ENCODE measurements around the gene NOS1. TPM values are rescaled to one million over a fixed set of nuclear protein-coding genes. Genes with fewer than 3 reads are reported as not detected.
"Not testable (repeated sequence)": the region's sequence is repeated elsewhere in the genome, so short reads cannot be mapped to it uniquely, and the experiment has no call there.

The NOS1 gene
- total RNA-seq, 1 donor from 2014 or later = 0.11 TPM

DNA sequence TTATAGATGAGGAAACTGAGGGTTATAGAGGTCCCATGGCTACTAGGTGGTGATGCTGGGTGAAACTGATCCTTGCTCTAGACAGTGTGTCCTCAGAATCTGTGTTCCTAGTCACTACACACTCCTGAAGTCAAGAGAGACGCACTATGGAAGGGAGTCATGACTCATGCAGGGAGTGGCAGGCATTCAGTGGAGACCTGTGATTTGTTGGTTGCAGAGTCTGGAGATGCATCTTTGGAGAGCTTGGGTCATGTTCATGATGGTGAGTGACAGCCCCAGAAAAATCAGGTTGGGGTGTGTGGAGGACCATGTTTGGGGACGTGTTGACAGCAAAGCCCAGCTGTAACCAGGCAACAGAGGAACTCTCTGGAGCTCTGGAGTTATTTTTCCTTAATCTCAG lies 133.2 kb downstream of the NOS1 start:
- intact Hi-C loops (cut with DNase I) = no loop called here
- no peak for DNase-seq (ENCODE audit: missing footprints)
- ATAC-seq = no peak

DNA sequence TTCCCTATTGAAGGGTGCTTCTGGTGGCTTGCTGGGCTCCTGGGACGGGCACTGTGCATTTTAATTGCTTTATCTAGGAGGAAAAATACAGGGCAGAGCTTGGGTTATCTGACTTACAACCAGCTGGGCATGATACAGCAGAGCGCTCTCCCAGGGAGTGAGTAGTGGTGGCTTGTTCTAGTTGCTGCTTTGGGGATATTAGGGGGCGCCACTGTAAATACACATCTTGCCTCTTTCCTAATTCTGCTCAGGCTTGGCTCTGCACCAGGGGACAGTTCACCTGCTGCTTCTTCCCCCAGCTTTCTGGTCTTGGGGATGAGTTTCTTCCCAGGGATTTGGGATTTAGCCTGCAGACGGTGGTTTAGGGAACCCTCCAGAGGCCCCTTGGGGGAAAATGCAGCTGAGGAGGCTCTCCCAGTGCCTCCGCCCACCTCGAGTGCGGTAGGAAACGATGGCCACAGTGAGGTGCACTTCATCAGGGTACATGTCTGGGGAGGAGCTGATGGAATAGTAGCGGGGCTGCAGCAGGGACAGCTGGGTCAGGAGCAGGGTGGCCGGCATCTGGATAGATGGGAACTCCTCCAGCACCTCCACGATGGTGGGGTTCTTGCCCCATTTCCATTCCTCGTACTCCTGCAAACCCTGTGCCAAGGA lies 134.3 kb downstream of the NOS1 start:
- intact Hi-C loops (cut with DNase I) = no loop called here
- ATAC-seq (no peak), DNase-seq (ENCODE audit: missing footprints) (no peak)

DNA sequence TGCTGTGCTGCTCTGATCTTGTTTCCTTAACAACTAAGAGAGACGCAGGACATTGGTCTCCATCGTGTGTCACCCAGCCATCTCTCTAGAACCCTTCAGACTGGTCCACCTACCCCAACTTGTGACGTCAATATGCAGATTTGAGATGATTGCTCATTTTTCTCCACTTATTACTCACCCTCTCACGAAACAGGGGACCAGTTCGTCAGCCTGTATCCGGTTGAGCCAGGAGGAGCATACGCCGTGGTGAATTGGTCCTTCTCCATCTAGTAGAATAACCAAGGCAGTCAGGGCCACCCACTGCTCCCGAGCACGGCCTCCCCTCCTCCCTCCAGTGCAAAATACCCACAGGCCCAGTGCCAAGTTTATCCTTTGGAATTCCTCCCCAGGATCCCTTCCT lies 134.9 kb downstream of the NOS1 start:
- DNase-seq (ENCODE audit: missing footprints) (no peak), ATAC-seq (no peak)
- intact Hi-C loops (cut with DNase I) = no loop called here

DNA sequence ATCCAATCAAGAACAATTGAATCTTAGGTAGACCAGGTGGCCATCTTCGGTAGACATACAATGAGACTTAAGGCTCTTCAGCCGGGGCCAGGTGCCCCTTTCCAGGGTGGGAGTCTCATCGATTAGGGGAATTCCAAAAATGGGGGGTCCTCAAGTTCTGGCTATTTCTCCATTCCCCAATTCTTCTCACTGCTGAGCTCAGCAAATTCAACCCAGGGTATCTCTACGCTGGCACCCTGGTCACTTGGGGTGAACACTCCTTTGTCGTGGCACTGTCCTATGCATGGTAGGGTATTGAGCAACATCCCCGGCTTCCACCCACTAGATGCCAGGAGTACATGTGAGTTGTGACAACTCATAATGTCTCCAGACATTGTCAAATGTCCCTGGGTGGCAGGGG lies 136.2 kb downstream of the NOS1 start:
- intact Hi-C loops (cut with DNase I) = no loop called here
- DNase-seq (ENCODE audit: missing footprints) (no peak), ATAC-seq (no peak)

DNA sequence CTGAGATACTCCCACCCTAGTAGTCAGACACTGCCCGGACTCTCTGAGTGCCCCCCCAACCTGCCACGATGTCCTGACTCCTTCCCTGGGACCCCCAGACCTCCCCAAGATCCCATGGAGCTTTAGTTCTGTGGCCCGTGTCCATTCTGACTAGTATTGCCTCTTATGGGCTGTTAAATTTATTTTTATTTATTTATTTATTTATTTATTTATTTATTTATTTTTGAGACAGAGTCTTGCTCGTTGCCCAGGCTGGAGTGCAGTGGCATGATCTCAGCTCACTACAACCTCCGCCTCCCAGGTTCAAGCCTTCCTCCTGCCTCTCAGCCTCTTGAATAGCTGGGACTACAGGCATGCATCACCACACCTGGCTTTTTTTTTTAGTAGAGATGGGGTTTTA lies 140.5 kb downstream of the NOS1 start:
- DNase-seq (ENCODE audit: missing footprints); ATAC-seq; intact Hi-C loops (cut with DNase I): not testable (repeated sequence)

DNA sequence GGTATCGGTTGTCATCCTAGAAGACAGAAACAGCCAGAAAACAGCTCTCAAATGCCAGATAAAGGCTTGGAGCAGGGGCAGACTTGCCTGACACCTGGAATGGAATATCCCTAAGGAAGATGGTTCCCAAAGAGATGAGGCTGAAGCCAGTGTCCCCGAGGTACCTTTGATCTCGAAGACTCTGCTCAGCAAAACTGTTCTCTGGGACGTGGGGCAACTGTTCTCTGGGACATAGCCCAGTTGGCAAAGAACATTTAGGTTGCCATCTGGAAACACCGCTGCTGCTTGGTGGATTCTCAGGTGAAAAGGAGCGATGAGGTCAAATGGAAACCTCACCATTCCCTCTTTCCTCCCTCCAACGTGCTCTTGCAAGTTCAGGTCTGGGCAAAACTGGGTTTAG lies 143.3 kb downstream of the NOS1 start:
- DNase-seq (ENCODE audit: missing footprints) (no peak), ATAC-seq (no peak)
- intact Hi-C loops (cut with DNase I) = no loop called here

DNA sequence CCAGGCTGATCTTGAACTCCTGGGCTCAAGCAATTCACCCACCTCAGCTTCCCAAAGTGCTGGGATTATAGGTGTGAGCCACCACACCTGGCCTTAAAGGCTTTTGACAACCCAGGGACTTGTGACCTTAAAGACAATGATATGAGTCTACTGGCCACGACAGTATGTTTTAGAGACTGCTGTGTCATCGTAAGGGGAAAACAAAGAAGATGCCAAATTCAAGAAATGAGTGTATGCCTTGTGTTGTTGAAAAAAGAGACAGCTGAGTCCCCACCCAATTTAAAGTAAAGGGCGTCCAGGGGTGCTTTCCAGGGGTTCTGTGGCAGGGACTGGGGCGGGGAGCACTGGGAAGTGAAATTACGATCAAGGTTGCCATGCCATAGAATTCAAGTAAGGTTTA lies 144.7 kb downstream of the NOS1 start:
- DNase-seq (ENCODE audit: missing footprints) (no peak), ATAC-seq (no peak)
- intact Hi-C loops (cut with DNase I) = no loop called here

DNA sequence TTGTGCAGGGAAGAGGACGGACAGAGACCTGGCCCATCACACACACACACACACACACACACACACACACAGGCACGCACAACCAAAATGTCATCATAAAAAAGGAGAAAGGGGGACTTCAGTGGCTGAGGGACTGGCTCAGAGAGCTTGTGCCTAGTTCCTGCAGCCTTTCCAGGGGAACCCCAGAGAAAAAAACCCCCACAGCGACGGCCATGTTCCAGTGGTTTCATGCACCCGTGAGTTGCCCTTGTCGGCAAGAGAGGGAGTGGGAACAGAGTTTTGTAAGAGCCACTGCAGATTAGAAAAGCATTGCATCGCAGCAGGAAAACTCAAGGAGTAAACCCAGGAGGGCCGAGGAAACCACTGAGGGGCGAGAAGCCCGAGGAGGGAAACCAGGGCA lies 146.6 kb downstream of the NOS1 start:
- DNase-seq (ENCODE audit: missing footprints) (no peak), ATAC-seq (no peak)
- intact Hi-C loops (cut with DNase I) = loop anchor here (5.0 kb wide), 1 partner anchor 643 kb away; no protein-coding TSS in a partner anchor

DNA sequence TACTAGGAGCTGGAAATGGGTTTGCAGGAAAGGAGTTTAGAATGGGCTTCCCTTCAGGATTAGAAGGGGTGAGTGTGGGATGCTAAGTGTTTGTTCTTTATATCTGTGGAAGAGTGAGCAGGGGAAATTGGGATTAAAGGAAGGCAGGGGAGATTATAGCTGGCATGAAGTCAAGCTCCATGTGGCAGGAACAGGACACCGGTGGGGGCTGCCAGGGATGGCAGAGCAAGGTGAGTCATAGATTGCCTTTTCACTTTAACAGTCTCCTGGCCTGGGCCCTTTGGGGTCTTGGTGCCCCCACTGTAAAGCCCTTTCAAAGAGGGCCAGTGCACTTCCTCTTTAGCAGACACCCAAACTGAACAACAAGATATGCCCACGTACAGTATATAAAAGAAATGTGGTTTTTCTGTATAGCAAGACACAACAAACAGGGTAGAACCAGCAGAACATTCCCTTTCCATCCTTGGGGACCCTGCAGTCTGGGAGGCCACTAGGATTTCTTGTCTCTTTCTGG lies 148.1 kb downstream of the NOS1 start:
- intact Hi-C loops (cut with DNase I) = loop anchor here (2.0 to 5.0 kb wide), 2 partner anchors 373 to 644 kb away; no protein-coding TSS in a partner anchor
- ATAC-seq = no peak
- no peak for DNase-seq (ENCODE audit: missing footprints)

DNA sequence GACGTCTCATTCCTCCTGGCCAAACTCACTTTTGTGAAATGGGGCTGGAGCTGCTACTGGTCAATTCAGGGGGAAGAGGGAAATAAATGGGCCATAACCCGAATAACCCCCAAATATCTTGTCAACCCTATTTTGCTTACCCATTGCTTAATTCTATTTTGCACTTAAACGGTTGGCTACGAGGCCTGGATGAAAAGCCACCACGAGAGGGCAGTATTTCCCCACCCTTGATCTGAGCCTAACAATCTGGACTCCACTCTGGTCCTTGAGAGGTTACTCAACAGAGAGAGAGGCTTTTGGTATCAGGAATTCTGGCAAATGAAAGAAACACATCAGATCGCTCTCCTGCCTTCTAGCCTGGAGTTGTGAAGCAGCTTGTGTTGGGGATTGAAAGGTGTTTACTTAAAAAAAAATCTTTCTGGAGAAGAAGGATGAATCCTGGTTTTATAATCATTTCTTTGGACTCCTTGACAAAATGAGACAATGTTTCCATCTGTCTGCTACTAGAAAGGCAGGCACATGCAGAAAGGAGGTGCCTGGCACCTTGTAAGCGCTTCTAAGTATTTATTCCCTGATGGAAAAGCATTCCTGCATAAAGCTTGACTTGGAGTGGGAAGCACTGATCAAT lies 148.7 kb downstream of the NOS1 start:
- DNase-seq (ENCODE audit: missing footprints) (no peak), ATAC-seq (peak; percentile 77)
- intact Hi-C loops (cut with DNase I) = loop anchor here (1.0 to 5.0 kb wide), 3 partner anchors 374 to 645 kb away; no protein-coding TSS in a partner anchor

DNA sequence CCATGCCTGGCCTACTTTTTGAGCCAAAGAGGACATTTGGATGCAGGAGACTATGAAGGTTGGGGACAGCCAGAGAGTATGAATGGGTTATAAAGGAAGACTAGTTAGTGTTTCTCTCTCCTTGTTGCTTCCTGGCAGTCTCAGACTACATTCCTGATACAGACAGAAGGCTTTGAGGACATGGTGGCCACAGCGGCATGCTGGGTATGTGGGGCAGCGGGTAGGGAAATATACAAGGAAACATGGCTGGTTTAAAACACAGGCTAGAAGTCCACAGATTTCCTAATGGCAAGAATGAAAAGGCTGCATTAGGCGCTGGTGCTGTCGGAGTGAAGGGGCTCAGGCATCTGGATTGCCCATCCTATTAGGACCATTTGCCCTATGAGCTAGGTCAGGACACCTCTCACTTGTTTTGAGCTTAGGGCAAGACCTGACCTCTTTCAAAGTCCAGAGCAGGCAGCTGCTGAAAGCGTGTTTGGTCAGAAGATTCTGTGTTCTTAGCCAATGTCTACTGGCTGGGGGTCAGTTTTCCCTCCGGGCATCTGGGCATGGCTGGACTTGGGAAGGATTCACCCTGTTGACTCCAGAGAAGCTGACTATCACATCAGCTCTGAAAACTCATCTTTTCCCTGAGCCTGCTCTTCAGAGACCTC lies 151.0 kb downstream of the NOS1 start:
- no peak for ATAC-seq

DNA sequence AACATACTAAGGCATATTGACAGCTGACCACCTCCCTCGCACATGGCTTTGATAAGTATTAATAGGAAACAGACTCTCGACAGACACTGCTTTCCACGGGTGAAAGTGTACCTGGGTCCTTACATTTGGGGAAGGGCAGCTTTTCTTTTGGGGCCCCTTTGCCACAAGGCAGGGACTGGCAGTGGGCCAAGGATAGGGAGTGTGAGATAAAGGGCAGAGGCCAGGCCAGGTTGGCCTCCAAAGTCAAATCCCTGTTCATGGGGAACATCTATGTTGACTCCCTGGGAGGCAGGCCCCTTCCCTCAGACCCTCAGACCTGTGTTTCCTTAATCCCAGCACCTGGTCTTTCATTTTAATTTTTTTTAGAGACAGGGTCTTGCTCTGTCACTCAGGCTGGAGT lies 151.8 kb downstream of the NOS1 start:
- intact Hi-C loops (cut with DNase I) = loop anchor here (5.0 kb wide), 1 partner anchor 648 kb away; no protein-coding TSS in a partner anchor
- ATAC-seq (no peak), DNase-seq (ENCODE audit: missing footprints) (no peak)

More for the DNA sequence above, 151.0 kb downstream of the NOS1 start:
- no peak for DNase-seq (ENCODE audit: missing footprints)
- intact Hi-C loops (cut with DNase I) = loop anchor here (5.0 kb wide), 1 partner anchor 647 kb away; no protein-coding TSS in a partner anchor

DNA sequence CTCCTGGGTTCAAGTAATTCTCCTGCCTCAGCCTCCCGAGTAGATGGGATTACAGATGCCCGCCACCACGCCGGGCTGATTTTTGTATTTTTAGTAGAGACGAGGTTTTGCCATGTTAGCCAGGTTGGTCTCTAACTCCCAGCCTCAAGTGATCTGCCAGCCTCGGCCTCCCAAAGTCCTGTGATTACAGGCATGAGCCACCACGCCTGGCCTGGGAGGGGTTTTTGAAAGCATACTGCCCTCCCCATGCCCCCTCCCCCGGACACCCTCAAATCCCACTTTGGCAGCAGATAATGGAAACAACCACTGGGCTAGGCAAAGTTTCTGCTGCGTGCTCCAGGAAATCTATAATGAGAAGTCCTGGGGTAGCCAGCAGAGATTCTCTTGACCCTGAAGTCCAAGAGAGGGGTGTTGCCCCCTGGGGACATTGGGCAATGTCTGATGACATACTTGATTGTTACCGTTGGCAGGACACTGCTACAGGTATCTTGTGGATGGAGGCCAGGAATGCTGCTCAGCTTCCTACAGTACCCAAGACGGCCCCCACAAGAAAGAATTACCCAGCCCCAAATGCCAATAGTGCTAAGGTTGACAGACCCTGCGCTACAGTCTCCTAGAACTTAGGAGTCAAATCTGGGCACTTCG lies 152.5 kb downstream of the NOS1 start:
- ATAC-seq (no peak), DNase-seq (ENCODE audit: missing footprints) (no peak)
- intact Hi-C loops (cut with DNase I) = no loop called here

DNA sequence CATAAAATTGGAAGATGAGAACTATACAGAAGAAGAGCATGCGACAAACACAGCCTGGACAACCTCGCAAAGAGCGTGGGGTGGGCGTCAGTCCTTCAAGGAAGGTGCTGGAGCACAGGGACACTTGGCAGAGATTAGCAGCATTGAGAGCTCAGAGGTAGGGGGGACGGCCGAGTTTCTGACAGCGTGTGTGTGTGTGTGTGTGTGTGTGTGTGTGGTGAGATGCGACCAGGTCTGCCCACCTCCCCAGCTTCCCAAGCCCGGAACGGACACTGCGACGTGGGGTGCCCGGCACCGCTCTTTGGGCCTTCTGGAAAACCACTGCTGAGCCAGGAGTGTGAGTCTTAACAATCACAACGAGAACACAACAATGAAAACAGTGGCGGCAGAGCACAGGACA lies 153.2 kb downstream of the NOS1 start:
- intact Hi-C loops (cut with DNase I) = no loop called here
- DNase-seq (ENCODE audit: missing footprints) (no peak), ATAC-seq (no peak)

DNA sequence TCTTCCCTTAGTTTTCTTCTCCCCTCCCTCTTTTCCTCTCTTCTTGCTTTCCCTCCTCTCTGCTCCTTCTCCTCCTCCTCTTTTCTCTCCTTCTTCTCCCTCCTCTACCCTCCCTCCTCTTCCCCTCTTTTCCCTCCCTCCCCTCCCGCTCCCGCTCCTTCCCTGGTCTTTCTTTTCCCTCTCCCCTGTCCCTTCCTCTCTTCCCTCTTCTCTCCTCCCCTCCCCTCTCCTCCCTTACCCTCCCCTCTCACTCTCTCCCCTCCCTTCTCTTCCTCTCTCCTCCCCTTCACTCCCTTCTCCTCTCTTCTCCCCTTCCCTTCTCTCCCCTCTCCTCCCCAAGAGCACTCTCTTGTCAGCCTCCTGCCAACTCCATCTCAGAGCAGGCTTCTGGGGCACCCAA lies 153.8 kb downstream of the NOS1 start:
- intact Hi-C loops (cut with DNase I) = no loop called here
- DNase-seq (ENCODE audit: missing footprints) (no peak), ATAC-seq (no peak)

DNA sequence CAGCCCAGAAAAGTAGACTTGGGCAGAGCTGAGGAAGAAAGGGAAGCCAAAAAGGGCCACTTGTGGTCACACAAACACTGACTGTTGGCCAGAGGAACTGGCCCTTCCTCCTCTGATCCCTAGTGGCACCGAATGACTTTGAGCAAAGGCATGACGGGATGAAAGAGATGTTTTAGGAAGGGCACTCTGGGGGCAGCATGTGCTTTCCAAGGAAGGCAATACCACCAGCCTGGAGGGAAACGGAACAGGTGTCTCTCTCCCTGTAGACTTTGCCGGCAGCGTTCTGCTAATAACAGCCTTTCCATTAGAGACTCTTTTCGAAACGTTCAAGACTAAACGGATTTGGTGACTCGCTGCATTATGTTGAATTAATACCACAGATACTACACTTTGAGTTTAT lies 158.9 kb downstream of the NOS1 start:
- intact Hi-C loops (cut with DNase I) = no loop called here
- DNase-seq (ENCODE audit: missing footprints) = no peak
- ATAC-seq = no peak

DNA sequence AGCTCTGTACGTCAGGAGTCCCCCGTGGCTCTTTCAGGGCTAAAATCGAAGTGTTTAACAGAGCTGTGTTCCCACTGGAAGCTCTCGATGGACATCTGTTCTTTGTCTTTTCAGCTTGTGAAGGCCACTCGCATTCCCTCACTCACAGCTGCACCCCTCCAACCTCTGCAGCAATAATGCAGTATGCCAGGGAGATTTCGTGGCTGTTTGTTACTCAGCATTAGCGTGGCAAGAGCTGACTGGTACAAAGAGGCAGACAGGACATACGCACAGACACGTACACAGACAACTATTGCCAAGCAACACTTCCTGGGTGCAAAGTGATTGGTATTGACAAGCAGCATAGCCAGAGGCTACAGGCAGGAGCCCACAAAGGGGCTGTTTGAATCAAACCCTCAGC lies 159.4 kb downstream of the NOS1 start:
- intact Hi-C loops (cut with DNase I) = no loop called here
- no peak for DNase-seq (ENCODE audit: missing footprints)
- no peak for ATAC-seq

DNA sequence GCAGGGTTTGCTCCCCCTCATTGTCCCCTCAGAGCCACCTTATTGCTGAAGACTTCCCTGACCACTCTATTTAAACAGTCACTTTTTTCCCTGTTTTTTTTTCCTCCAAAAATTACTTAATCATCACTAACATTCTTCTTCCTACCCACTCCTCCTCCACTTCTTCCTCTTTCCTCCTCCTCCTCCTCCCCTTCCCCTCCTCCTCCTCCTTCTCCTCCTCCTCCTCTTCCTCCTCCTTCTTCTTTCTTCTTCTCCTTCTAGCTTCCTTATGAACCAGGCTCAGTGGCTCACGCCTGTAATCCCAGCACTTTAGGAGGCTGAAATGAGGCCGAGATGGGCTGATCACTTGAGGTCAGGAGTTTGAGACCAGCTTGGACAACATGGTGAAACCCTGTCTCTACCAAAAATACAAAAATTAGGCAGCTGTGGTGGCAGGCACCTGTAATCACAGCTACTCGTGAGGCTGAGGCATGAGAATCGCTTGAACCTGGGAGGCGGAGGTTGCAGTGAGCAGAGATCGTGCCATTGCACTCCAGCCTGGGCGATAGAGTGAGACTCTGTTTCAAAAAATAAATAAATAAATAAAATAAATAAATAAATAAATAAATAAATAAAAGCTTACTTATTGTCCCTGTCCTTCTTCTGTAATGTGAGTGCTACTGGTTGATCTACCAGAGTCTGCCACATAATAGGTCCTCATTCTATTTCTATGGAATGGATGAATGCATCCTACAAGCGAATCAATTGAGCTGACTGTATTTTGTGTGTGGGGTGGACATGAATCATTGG lies 161.3 kb downstream of the NOS1 start:
- DNase-seq (ENCODE audit: missing footprints); intact Hi-C loops (cut with DNase I); ATAC-seq: not testable (repeated sequence)

DNA sequence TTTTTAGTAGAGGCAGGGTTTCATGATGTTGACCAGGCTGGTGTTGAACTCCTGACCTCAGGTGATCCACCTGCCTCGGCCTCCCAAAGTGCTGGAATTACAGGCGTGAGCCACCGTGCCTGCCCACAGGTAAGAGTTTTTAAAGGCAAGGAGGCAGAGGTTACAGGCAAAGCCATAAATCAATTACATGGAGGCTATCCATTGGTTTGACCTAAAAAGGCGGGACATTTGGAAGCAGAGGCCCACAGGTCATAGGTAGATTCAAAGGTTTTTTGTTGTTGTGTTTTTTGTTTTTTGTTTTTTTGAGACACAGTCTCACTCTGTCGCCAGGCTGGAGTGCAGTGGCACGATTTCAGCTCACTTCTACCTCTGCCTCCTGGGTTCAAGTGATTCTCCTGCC lies 165.1 kb downstream of the NOS1 start:
- DNase-seq (ENCODE audit: missing footprints); ATAC-seq; intact Hi-C loops (cut with DNase I): not testable (repeated sequence)
